MV-4-11 (cell line): Measurements from ENCODE around the gene ENTREP3.
A peak's percentile ranks its signal among the peaks of the same experiment; 100 is the strongest.

Experiments
- DNase-seq: peaks from one replicate; lab custom pipeline; 2025; lab: John Stamatoyannopoulos, UW

The ENTREP3 gene

DNA sequence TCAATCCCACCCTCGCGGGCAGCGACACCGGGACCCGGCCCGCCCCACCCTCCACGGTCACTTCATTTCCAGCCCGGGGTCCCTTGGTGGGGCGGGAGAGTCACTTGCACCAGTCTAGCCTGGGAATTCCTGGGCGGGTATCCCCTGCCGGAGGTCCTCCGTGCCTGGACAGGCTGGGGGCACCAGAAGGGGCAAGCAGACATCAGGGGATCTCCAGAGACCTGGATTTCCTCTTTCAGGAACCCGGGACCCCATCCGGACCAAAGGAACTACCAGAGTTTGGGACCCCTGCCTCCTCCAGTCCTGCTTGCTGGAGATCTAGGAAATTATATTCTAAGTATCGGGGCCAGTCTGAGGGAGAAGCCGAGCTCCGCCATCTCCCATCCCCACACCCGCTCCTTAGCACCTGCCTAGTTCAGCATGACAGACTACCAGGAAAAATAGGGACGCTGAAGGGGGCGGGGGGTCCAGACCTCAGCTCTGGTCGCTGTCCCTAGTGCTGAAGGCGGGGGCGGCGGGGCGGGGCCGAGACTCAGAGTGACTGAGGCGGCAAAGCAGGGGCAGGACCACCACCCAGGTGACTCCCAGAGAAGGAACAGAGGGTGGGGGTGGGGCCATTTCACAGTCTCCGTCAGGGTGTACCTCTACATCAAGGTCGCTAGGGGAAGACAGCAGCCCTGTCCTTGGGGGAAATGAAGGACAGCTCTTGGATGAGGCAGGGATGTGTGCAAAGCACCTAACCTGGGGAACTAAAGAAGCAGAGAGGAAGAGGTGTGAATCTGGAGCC lies 22.8 kb upstream of the ENTREP3 start:
- DNase-seq: peak; percentile 33

DNA sequence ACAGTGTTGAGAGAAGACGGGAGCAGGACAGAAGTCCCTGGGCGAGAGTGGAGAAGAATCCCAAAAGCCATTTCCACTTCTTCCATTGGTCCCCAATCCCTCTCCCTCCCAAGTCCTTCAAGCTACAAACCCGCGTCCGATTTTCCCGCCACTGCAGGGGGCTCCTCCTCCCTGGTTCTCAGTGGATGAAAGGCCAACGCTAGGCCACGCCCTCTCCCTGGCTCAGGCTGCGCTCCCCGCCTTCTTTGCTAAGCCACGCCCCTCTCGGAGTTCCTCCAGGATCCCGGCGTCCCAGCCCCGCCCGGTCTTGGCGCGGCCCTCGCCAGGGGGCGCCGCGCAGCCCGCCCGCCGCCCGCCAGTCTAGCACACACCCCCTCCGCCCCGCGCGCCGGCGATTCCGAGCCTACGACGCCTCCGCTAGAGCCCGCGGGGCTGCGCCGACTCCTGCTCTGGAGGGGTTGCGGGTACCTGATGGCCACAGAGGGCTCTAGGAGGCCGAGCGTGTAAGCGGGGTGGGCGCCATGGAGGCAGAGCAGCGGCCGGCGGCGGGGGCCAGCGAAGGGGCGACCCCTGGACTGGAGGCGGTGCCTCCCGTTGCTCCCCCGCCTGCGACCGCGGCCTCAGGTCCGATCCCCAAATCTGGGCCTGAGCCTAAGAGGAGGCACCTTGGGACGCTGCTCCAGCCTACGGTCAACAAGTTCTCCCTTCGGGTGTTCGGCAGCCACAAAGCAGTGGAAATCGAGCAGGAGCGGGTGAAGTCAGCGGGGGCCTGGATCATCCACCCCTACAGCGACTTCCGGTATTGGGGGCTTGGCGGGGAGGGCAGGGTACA lies 22.0 kb upstream of the ENTREP3 start, which contains the start of gene HCN3:
HCN3 (plus strand) TSS at position 394 of the 832 bp plus-strand sequence; CDS start at position 522, 128 bp downstream.
- DNase-seq: peak; percentile 94

DNA sequence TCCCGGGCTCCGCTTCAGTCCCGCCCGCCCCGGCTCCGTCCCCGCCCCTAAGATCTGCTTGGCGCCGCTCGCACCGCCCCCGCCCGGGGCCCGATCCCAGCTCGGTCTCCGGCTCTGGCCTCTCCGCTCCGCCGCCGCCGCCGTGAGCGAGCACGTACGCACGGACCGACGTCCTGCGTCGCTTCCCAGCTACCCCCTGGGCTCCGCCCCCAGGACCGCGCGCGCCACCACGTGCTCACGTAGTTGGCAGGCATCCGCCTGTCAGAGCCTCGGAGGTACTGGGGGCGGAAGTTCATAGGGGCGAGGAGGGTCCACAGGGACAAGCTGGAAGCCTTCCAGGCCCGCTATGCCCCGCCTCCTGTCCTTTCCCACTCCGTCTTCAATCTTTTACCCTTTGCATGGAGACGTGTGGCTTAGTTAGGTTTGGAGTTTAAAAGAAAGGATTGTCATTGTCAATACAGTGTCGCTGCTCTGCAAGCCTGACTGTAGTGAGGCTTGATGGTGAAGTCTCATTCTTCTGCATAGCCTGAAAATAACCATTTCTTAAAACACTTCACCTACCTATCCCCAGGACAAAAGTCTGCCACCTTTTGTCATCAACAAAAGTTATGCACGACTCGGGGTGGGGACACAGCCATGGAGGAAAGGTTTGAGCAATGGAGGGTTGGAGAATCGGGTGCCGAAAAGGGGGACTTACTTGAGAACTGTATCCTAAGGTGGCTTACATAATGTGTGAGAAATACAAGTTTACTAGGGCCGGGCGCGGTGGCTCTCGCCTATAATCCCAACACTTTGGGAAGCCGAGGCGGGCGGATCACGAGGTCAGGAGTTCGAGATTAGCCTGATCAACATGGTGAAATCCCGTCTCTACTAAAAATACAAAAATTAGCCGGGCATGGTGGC lies 18.3 kb upstream of the ENTREP3 start, which contains the start of gene CLK2:
CLK2 (minus strand) TSS at position 162 of the 903 bp plus-strand sequence. CDS start 2,527 bp downstream, outside the sequence.
- DNase-seq: peak; percentile 96

DNA sequence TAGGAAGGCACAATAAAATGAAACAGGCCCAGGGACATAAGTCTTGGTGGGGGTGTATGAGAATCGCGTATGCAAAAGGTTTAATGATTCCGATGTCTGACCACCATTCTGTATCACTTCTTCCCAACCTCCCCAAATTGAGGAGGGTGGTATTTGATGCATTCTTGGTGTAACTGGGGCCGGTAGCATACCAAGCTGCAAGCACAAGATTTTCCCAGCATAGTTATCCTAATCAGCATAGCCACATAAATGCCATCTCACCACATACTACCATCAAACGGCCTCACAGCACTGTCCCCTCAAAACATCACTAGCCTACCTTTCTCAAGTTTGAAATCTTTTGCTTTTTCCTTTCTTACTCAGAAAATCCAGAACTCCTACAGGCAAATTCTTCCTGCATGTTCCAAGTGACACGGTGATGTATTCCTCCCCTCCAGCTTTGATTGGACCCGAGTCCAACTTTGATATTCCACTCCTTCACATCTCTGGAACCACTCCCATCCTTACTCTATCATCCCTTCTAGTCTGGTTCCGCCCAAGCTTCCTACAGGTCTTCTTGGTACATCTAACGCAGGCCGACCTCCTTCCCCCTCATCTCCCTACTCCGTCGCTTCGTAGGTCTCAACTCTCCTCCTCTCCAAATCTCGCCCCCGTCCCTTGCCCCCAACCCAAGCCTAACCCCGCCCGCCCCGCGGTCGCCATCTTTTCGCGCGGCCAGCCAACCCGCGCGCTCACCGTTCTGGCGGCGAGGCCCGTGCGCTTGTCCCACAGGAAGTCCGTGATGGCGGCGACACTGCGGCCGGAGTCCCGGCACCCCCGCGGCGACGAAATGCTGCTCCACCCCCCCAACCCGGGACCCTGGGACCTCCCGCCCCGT lies 17.4 kb upstream of the ENTREP3 start:
- DNase-seq: no peak

DNA sequence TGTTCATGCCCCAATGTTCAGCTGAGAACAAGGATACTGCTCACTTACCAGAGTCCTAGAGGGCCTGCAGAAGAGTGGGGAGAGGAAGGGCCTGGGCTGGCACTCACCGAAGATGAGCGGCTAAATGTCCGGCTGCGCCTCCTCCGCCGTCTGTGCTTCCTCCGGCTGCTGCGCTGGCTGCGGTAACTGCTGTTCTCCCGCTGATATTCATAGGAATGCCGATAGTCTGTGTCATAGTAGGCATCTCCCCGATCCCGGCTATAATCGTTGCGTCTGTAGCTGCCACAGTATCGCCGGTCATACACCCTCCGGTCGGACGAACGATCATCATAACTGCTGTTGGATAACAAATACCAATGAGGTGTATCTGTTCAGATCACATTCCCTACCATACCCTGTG lies 14.1 kb upstream of the ENTREP3 start:
- no peak for DNase-seq

DNA sequence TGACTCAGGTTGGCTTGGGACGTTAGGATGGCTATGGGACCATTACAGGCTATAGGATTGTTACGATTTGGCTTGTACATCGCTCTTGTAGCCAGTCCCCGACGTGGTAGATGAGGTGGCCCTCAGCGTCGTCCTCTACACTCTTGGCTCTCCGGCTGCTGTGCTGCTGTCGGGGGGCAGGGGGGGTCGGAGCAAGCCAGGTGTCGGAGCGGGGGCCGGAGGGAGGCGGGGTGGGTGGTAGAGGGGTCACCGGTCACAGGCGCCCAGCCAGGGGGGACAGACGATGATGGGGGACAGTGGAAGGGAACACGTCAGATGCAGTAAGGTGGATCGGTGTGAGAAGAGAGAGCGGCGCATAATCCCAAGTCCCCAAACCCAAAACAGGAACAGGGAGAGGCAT lies 13.3 kb upstream of the ENTREP3 start:
- no peak for DNase-seq

DNA sequence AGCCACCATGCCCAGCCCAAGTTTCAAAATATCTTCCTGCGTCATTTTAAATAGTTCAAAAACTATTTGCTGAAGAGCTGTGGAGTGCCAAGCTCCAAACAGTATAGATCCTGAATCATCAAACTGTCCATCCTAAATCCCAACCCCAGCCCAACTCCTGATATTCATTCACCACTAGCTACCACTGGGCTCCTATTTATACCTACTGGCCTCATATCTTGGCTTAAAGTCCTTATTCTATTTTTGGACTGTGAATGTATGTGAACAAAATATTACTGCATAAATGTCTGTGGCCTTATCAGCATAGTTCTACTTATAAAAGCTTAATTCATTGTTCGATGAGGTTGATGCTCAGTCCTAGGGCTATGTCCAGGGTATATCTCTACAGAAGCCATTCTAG lies 12.1 kb upstream of the ENTREP3 start:
- no peak for DNase-seq

DNA sequence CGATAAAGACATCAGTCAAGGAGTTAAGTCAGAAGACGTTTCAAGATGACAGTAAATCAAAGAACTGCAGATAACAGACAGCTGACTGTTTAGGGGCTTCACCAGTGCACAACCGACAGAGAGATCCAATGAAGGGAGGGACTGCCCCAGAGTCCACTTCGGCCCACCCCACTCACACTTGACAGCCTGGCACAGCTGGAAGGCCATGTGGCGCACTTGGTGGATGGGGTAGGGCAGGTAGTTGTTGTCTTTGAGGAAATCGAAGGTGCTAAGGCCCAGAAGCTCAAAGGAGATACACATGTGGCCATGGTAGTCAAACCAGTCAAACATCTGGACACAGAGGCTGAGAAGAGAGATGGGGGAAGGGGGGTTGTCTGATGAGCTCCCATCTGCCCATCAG lies 11.3 kb upstream of the ENTREP3 start:
- DNase-seq: no peak

DNA sequence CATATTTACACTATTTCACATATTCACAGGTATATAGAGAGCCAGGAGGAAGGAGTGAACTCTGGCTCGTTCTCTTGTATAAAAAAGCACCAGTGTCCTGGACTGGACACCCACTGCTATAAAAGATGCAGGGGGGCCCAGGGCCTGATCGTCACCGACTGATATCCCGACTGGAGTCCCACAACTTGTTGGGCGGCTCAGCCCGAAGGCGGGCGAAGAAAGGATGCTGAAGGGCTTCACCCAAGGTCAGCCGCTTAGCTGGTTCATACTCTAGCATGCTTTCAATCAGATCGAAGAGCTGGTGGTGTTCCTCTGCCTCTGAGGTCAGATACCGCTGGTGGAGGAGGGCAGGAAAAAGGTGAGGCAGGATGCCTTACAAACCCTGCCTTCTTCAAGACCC lies 7.8 kb upstream of the ENTREP3 start:
- DNase-seq: no peak

DNA sequence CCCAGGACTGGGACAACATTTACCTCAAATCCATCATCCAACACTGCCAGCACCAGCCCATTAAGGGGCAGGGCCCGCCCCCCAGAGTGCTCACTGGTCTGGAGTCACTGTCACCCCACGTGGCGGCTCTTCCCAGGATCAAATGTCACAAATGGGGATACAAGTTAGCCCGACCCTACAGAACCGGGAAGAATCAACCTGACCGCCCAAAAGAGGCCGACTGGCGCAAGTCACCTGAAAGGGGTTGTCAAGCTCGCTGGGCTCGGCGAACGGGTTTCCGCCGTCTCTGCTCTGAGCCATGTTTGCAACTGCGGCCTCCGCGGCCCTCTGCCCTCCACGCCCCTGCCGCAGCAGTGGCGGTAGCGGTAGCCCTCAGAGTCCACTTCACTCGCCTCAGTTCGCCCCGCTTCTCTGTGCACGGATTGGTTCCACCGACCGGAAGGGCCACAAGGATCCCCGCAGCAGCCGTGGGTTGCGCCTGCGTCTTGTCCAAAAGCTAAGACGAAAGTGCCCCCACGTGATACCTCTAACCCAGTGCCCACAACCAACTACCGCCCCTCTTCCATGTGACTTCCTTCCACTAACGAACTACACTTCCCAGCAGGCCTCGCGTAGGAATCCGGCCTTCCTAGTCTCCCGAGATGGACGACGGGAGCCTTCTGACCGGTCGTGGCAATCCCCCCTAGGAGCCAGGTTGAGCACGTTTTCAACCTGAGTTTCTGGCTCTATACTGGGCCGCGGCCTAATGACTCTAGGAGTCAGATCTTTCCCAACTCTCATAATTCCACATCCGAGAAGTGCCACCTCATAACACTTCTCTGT lies 6.8 kb upstream of the ENTREP3 start, which contains the start of gene SCAMP3:
SCAMP3 (minus strand) TSS at position 509 of the 822 bp plus-strand sequence; CDS start at position 300, 209 bp downstream.
- peak; percentile 96 for DNase-seq

DNA sequence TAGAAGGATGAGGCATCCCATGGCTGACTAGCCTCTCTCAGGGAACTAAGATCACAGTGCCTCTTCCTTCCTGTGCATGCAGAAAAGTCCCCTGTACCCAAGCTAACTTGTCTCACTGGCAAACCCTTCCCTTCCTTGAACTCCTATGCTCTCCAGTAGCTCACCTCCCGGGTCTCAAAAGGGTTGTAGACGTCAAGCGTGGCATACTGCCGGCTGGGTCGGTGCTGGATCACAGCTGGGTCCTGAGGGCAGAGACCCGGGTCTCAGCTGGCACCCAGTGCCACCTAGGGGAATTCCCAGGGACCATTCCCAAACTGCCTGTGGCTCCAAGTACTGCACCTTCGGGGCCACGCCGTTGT lies 6.2 kb upstream of the ENTREP3 start:
- no peak for DNase-seq

DNA sequence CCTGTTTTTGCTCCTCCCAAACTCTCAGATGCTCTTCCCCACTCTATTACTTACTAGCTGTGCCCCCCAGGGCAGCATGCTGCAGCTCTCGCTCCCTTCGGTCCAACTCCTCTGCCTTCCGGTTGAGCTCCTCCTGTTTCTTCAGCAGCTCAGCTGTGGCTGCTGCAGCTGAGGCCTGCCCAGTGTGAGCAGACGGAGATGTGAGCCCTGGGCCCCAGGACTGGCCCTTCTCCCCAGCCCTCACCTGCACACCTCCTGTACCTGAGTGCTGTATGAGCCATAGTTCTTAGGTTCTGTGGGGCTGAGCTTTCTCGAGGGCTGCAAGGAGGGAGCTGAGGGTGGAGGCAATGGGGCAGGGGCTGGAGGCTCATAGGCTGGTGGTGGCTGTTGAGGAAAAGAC lies 5.0 kb upstream of the ENTREP3 start:
- DNase-seq: no peak

DNA sequence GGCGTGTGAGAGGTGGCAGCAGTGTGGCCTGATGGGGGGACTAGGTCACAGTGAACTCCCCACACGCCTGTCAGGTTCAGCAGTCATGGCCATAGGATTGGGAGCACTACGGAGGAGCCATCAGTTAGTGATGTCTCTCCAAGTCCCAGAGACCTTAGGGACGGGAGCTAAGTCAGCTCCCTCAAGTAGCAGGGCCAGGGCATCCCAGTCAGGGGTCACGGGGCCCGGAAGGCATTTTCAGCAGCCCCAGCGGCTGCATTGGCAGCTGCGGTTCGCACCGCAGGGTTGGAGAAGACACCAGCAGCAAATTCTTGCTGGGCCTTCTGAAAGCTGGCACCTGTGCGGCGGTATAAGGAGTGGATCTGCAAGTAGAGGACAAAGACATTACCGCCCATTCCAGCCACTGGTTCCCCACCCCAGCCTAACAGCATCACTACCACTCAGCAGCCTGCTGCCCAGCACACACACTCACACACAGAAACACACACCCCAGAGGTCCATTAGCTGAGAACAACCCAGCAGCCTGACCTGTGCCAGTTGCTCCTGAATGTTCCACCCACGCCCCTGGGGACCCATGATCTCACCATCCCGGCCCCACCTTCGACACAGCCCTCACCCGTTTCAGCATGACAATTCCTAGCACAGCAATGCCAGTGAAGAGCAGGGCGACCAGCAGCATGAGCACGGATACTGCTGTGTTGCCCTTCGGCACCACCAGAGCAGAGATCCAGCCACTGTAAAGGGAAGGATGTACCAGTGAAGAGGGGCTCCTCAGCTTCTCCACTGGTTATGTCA lies 972 bp upstream of the ENTREP3 start:
- no peak for DNase-seq

DNA sequence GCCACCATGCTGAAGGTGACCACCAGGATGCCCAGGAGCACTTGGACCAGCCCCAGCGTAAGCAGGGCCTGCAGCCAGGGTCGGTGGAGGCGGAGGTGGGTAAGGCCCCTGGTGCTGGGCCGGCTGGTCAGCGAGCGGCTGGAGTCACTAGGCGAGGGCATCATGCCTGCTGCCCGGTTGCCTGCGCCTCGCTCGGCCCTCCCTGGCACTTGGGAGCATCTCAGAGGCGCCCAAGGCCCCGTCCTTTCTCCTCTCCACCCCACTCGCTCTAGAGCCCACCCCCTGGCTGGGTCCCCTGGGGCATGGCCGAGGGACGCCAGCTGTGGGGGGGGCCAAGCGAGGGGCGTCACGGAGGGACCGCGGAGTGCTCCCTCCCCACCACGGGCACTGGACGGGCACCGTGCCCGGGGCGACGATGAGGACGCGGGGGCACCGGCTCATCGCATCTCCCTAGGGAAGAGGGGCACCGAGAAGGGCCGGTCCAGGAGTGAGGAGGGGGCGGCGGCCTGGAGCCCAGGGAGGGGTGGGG lies 505 bp downstream of the ENTREP3 start:
- DNase-seq: no peak

DNA sequence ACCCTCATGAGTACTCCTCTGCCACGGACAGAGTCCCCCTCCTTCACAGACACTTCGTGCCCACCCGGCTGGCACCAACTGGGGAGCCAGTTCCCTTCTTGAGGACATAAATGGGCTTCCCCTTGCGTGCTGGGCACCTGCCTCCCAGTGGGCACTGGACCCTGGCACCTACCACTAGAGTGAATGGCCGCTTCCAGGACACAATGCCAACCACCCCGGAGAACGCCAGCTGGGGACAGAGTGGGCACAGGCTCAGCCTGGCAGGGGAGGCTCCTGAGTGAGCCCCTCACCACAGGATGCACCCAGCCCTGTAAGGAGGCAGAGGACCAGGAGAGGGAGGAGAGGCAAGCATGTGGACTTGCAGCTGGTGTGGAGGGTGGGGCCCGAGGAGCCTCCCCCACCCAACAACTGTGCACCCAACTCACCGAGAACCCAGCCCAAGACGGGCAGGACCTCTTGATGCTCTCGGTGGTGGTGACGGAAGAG lies 1.0 kb downstream of the ENTREP3 start:
- no peak for DNase-seq

DNA sequence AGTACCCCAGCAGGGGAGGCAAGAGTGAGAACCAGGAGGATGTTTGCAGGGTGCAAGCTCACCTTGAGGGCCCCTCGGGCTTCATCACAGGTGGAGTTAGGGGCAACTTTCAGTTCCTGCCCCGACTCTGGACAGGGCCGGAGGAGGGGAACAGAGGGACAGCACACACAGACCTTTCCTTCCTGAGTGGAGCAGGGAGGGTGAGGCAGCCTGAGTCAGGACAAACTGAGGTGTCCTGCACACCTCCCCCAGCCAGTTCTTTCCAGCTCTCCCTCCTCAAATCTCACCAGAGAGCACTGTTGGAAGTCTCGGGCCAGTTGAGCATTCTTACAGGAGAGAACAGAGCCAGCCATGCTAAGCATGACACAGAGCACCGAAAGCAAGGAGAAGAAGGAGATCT lies 1.5 kb downstream of the ENTREP3 start:
- no peak for DNase-seq

DNA sequence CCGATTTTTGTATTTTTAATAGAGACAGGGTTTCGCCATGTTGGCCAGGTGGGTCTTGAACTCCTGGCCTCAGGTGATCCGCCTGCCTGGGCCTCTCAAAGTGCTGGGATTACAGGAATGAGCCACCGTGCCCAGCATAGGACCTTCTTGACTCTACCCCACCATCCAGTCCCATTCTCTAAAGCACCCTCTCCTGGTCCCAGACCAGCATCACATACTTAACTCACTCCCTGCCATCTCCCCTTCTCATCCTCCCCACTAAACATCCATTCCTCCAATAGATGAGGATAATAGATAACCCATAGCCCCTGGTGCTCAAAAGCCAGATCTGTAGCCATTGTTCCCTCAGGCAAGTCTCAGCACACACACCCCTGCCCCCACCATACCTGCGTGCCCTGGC lies 2.1 kb downstream of the ENTREP3 start:
- no peak for DNase-seq

DNA sequence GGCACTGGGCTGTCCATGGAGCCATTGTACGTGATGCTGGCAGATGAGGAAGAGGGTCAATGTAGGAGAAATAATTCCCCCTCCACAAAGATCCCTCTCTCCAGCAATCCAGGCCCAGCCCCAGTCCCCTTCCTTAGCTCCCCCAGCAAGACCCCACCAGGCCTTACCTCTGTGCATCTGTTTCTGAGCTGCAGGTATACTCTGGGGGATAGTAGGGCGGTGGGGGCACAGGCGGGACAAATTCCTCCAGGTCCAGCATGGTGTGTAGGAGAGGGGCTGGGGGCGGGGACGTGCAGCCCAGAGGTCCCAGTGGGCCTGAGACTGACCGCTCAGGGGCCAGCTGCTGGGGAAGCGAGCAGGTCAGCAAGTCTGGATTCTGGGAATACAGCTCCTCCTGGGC lies 3.7 kb downstream of the ENTREP3 start:
- no peak for DNase-seq
